Activated CD4-positive, alpha-beta T cell treated with anti-CD3 and anti-CD28 coated beads for 36 hours (primary cell): ENCODE data around the gene WNT7A. TPM values are rescaled to one million over a fixed set of nuclear protein-coding genes. Genes with fewer than 3 reads are reported as not detected.
A peak's percentile ranks its signal among the peaks of the same experiment; 100 is the strongest.

Experiments
- ATAC-seq: fragments of 200-7000 bp; cut with Tn5 transposase; one replicate; pipeline ENCODE4 v1.10.0; 2021; ENCODE audit warnings: mild to moderate bottlenecking, moderate library complexity
- CTCF ChIA-PET: fragments of 350-600 bp; sonication (Branson Sonifier 250); formaldehyde crosslinking; loops from one replicate; lab custom pipeline; 2021; ENCODE audit warnings: antibody characterized with exemption; lab: Charles Lee
- POLR2A ChIA-PET: fragments of 350-600 bp; sonication (Branson Sonifier 250); formaldehyde crosslinking; loops from one replicate; lab custom pipeline; 2021; ENCODE audit warnings: antibody characterized with exemption, inconsistent platforms; lab: Charles Lee
- DNase-seq: peaks from one replicate; pipeline ENCODE4 v3.0.0-alpha.2; 2020
- H3K27ac Mint-ChIP-seq: one replicate; pipeline ENCODE4 v1.8.0; 2021; ENCODE audit warnings: mixed read lengths
- H3K27me3 Mint-ChIP-seq: one replicate; pipeline ENCODE4 v1.8.0; 2021; ENCODE audit warnings: mixed read lengths
- H3K36me3 Mint-ChIP-seq: one replicate; pipeline ENCODE4 v1.8.0; 2021; ENCODE audit warnings: low read depth, mixed read lengths
- H3K4me1 Mint-ChIP-seq: one replicate; pipeline ENCODE4 v1.8.0; 2021; ENCODE audit warnings: mixed read lengths
- H3K4me3 Mint-ChIP-seq: one replicate; pipeline ENCODE4 v1.8.0; 2021; ENCODE audit warnings: mild to moderate bottlenecking, moderate library complexity, mixed read lengths
- H3K9me3 Mint-ChIP-seq: one replicate; pipeline ENCODE4 v1.8.0; 2021; ENCODE audit warnings: low read depth, mixed read lengths
- intact Hi-C, 2 experiments: fragments of 100-400 bp; cut with DNase I in 1 of 2; cut with micrococcal nuclease in 1 of 2; formaldehyde crosslinking; loops; one replicate each; pipeline versions ENCODE4 v1.14.2 to v1.15.1; 2022 to 2024; cut with DNase I, micrococcal nuclease
- total RNA-seq, 2 experiments: library from RNA; stranded (reverse); gene quantifications; one replicate each; pipeline ENCODE4 v1.2.3, GENCODE V29; 2021

The WNT7A gene
- total RNA-seq, 2 experiments from 2014 or later, result 0.11 to 0.39 TPM

DNA sequence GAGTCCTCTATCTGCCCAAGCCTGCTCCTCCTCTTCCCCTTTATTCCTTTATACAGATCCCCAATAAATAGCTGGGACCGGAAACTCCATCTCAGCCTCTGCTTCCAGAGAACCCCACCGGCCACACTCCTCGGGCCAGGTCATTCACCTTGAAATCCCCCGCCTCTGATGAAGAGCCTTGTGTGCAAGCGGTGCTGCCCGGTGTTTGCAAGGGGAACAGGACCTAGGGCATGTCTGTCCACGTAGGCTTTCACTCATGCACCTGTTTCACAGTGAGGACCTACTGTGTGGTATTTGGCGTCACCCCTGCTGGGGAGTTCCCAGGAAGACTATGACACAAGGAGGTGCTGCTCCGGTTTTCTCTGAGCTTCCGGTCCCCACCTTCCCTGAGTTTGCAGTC lies 54.0 kb downstream of the WNT7A start:
- peaks cover 8% of the 10 kb centered on the region for H3K4me1 Mint-ChIP-seq

DNA sequence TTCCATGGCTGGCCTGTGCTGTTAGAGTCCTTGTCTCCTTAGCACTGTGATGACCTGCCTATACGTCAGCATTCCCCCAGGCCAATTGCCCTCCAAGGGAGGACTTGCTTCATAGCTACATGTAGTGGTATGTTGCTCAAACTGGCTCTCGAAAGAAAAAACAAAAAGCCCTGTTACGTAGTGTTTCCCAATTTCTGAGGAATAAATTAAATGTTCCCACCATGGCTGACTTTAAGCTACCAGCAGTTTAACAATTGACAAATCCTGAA lies 54.6 kb downstream of the WNT7A start:
- peaks cover 8% of the 10 kb centered on the region for H3K4me1 Mint-ChIP-seq
- H3K27me3 Mint-ChIP-seq, result no peaks in the 10 kb centered on the region
- DNase-seq (no peak), ATAC-seq (no peak)
- intact Hi-C loops, result no loop called here
- no peak overlapping the region for H3K27ac Mint-ChIP-seq
- H3K4me3 Mint-ChIP-seq, result no peak overlapping the region
- no peaks in the 10 kb centered on the region for H3K9me3 Mint-ChIP-seq
- ChIA-PET CTCF (interaction anchor here (0.9 to 2.5 kb wide), 3 partner anchors 9 to 177 kb away, joined by 3 to 10 read pairs (median 3); no protein-coding TSS in a partner anchor), POLR2A (no interaction called here)
- peaks cover 8% of the 10 kb centered on the region for H3K36me3 Mint-ChIP-seq

More for the DNA sequence above, 54.0 kb downstream of the WNT7A start:
- DNase-seq, result no peak
- H3K27ac Mint-ChIP-seq, result no peak overlapping the region
- ChIA-PET POLR2A (no interaction called here), CTCF (interaction anchor here (0.9 kb wide), 1 partner anchor 178 kb away, joined by 3 read pairs; no protein-coding TSS in a partner anchor)
- ATAC-seq, result no peak
- H3K9me3 Mint-ChIP-seq, result no peaks in the 10 kb centered on the region
- no peak overlapping the region for H3K4me3 Mint-ChIP-seq
- H3K27me3 Mint-ChIP-seq, result no peaks in the 10 kb centered on the region
- H3K36me3 Mint-ChIP-seq, result peaks cover 8% of the 10 kb centered on the region
- intact Hi-C loops, result no loop called here

DNA sequence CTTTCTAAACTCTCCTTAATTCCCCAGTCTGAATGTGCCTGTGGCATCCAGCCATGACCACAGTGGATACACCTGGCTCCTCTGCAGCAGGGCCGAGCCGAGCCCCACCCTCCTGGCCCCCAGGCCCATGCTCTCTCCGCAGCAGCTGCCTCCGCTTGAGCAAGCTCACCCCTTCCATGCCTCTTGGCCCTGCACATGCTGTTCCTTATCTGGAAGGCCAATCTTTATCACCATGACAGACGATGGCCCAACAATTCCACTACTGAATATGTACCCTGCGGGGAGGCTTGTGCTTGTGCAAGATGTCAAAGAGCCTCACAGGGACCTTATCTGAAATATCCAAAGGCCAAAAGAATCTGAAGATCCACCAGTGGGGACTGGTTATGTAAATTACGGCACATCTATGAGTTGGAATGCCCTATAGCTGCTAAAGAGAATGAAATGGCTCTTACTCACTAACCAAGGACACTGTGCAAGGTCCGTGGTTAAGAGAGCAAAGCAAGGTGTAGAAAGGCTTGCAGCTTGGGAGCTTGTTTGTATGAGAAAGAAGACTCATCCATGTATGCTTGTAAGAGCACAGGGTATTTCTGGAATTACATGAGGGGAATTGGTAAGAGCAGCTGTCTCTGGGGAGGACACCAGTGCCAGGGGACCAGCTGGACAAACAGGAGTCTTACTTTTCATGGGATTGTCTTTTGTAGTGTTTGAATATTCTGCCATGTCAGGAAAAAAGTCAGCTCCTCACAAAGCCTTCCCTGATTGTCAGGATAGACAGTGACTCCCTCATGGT lies 55.2 kb downstream of the WNT7A start:
- H3K9me3 Mint-ChIP-seq, result no peaks in the 10 kb centered on the region
- no peak for DNase-seq
- H3K27me3 Mint-ChIP-seq, result no peaks in the 10 kb centered on the region
- peaks cover 8% of the 10 kb centered on the region for H3K4me1 Mint-ChIP-seq
- POLR2A ChIA-PET, result no interaction called here
- no peak for ATAC-seq
- peaks cover 10% of the 10 kb centered on the region for H3K36me3 Mint-ChIP-seq
- H3K27ac Mint-ChIP-seq, result no peak overlapping the region
- H3K4me3 Mint-ChIP-seq, result no peak overlapping the region
- CTCF ChIA-PET, result interaction anchor here (1.0 to 2.5 kb wide), 2 partner anchors 10 to 61 kb away, joined by 3 to 10 read pairs; no protein-coding TSS in a partner anchor
- intact Hi-C loops, result no loop called here

DNA sequence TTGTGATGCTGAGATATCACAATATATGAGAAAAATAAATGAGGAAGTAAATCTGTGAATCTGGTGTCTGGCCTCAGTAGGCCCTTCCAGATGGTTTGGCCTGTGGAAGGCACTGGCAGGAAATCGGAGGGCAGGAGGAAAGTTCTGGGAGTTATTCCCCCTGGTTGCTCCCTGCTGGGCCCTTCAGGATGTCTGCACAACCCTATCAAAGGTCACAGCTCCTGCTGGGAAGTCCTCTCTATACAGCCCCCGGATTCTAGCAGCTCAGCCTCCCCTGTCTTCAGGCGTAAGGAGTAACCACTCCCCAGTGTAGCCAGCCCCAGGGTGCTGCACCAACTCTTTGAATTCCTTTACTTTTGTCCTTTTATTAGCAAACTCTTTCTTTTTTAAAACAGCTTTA lies 56.2 kb downstream of the WNT7A start:
- ChIA-PET CTCF (interaction anchor here (1.4 to 2.5 kb wide), 2 partner anchors 62 to 176 kb away, joined by 3 to 10 read pairs; no protein-coding TSS in a partner anchor), POLR2A (no interaction called here)
- no peaks in the 10 kb centered on the region for H3K27me3 Mint-ChIP-seq

DNA sequence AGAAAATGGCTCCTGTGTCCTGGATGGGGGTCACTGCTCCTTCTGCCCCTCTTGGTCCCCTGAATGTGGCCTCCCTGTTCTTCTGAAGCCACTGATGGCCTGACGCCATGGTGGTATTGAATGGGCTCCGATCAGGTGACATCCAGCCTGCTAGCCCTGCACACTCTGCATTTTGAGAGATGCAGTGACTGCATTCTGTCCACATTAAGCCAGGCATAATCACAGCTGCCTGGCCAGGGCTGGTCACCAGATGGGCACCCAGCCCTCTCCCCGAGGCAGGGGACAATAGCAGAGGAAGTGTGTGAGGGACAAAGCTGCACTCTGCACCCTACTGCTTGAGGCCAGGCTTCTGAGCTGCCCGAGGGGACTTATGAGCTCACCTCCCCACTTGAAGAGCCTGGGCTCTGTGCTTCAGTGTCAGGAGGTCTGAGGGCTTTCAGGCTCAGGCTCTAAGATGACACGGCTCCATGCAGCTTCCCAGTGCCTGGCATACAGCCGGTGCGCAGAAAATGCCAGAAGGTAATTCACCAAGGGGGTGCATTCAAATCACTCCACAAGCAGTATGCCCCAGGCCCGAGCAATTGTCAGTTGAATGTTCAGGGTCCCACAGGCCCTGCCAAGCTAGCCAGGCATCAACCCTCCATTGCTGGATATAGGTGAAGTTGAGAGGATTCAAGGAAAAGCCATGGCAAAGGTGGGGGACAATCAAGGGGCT lies 56.8 kb downstream of the WNT7A start:
- ATAC-seq, result no peak
- intact Hi-C loops, result no loop called here

More for the DNA sequence above, 56.2 kb downstream of the WNT7A start:
- Mint-ChIP-seq H3K4me3 (no peak overlapping the region), H3K36me3 (peaks cover 16% of the 10 kb centered on the region), H3K4me1 (peaks cover 8% of the 10 kb centered on the region), H3K9me3 (no peaks in the 10 kb centered on the region), H3K27ac (no peak overlapping the region)
- intact Hi-C loops, result no loop called here
- no peak for DNase-seq
- no peak for ATAC-seq

DNA sequence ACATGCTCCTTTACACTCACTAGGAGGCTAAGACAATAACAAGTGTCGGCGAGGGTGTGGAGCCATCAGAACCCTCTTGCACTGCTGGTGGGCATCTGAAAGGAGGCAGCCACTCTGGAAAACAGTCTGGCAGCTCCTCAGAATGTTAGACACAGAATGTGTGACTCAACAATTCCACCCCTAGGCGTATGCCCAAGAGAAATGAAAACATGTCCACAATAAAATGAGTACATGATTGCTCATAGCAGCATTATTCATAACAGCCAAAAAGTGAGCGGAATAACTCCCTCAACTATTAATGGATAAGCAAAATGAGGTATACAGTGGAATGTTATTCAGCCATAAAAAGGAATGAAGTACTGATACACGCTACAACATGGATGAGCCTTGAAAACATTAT lies 57.8 kb downstream of the WNT7A start:
- CTCF ChIA-PET, result no interaction called here
- Mint-ChIP-seq H3K27ac (peak overlapping the region; percentile 39), H3K4me1 (peaks cover 8% of the 10 kb centered on the region), H3K4me3 (no peak overlapping the region), H3K36me3 (peaks cover 29% of the 10 kb centered on the region), H3K27me3 (no peaks in the 10 kb centered on the region), H3K9me3 (peaks cover 8% of the 10 kb centered on the region)
- POLR2A ChIA-PET, result no interaction called here
- ATAC-seq (peak; percentile 74), DNase-seq (peak; percentile 37)
- intact Hi-C loops, result no loop called here

More for the DNA sequence above, 56.8 kb downstream of the WNT7A start:
- Mint-ChIP-seq H3K4me3 (no peak overlapping the region), H3K4me1 (peaks cover 8% of the 10 kb centered on the region), H3K36me3 (peaks cover 19% of the 10 kb centered on the region), H3K27ac (no peak overlapping the region), H3K27me3 (no peaks in the 10 kb centered on the region), H3K9me3 (peaks cover 2% of the 10 kb centered on the region)
- no peak for DNase-seq
- POLR2A ChIA-PET, result no interaction called here
- CTCF ChIA-PET, result interaction anchor here (1.4 to 2.5 kb wide), 2 partner anchors 63 to 175 kb away, joined by 3 to 10 read pairs; no protein-coding TSS in a partner anchor

DNA sequence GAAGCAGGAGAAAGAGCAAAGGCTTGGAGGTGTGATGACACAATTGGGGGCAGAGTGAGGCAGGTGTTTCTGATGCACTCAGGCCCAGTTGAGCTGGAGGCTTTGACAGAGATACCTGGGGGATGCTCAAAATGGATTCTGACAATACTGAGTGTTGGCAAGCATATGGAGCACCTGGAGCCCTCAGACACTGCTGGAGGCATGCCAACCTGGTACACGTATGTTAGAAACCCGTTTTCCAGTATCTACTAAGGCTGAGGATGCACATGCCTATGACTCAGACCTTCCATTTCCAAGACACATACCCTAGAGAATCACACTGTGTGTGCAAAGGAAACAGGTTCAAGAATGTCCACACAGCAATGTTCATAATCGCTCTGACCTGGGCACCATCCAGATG lies 58.7 kb downstream of the WNT7A start:
- Mint-ChIP-seq H3K4me1 (peaks cover 8% of the 10 kb centered on the region), H3K4me3 (no peak overlapping the region), H3K27ac (peak overlapping the region; percentile 39), H3K27me3 (no peaks in the 10 kb centered on the region), H3K36me3 (peaks cover 37% of the 10 kb centered on the region), H3K9me3 (peaks cover 12% of the 10 kb centered on the region)
- CTCF ChIA-PET, result no interaction called here
- intact Hi-C loops, result no loop called here
- DNase-seq, result peak; percentile 10
- ATAC-seq, result no peak
- POLR2A ChIA-PET, result no interaction called here

DNA sequence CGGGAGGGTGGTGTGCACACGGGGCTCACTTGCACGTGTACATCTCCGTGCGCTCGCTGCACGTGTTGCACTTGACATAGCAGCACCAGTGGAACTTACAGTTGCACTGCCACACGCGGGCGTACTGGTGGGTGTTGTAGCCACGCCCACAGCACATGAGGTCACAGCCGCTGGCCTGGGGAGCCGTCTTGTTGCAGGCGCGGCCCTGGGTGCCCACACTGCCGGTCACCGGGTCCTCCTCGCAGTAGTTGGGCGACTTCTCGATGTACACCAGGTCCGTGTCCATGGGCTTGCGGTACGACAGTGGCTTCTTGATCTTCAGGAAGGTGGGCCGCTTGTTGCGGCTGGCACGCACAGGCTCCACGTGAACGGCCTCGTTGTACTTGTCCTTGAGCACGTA lies 61.0 kb downstream of the WNT7A start:
- ChIA-PET POLR2A (no interaction called here), CTCF (no interaction called here)
- H3K9me3 Mint-ChIP-seq, result peaks cover 21% of the 10 kb centered on the region
- intact Hi-C loops, result no loop called here
- ATAC-seq (no peak), DNase-seq (no peak)
- H3K4me1 Mint-ChIP-seq, result peaks cover 8% of the 10 kb centered on the region
- H3K4me3 Mint-ChIP-seq, result no peak overlapping the region
- no peaks in the 10 kb centered on the region for H3K27me3 Mint-ChIP-seq
- no peak overlapping the region for H3K27ac Mint-ChIP-seq
- peaks cover 49% of the 10 kb centered on the region for H3K36me3 Mint-ChIP-seq

DNA sequence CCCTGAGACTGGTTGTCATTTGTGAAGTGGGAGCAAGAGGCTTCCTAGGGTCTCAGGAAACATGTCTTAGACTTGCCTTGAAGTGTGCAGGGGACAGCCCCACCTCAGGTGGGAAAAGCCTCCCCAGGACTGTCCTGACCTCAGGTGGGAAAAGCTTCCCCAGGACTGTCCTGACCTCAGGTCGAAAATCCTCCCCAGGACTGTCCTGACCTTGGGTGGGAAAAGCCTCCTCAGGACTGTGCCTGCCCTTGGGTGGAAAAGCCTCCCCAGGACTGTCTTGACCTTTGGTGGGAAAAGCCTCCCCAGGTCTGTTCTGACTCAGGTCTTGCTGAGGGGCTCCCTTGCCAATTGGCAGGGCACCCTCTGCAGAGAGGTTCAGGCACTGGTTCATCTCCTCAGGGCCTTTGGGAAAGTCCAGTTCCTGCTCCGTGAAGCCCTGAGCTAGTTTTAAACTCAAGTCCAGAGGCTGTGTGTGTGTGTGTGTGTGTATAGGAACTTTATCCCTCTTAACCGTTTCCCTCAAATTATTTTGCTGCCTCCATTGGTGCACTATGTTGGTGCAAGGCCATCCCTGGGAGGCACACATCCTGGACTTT lies 64.7 kb downstream of the WNT7A start:
- Mint-ChIP-seq H3K4me1 (no peaks in the 10 kb centered on the region), H3K27me3 (no peaks in the 10 kb centered on the region), H3K27ac (no peak overlapping the region), H3K36me3 (peaks cover 43% of the 10 kb centered on the region), H3K4me3 (no peak overlapping the region), H3K9me3 (peaks cover 21% of the 10 kb centered on the region)
- ATAC-seq (no peak), DNase-seq (no peak)
- ChIA-PET CTCF (no interaction called here), POLR2A (no interaction called here)
- intact Hi-C loops, result no loop called here

DNA sequence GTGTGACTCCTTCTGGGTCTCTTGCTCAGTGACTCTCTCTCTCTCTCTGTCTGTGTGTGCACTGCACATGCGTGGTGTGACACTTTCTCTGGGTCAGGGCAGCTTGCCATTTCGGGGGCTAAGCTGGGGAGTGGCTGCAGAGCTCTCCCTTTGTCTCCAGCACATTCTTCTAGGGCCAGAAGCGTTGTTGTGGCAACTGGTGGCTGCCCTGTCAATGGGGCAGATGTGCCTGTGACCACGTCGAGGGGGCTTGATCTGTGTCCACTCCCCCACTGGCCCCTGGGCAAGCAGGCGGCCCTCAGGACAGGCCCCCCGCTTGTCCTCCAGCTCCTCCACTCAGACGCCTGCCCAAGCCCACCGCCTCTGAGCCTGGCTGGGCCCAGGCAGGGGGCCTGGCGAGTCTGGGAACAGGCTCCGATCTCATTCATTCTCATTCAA lies 67.8 kb downstream of the WNT7A start:
- no peak for ATAC-seq
- no peak overlapping the region for H3K4me3 Mint-ChIP-seq
- peaks cover 2% of the 10 kb centered on the region for H3K27me3 Mint-ChIP-seq
- no peak for DNase-seq
- H3K4me1 Mint-ChIP-seq, result no peaks in the 10 kb centered on the region
- H3K9me3 Mint-ChIP-seq, result peaks cover 16% of the 10 kb centered on the region
- intact Hi-C loops, result no loop called here
- ChIA-PET CTCF (no interaction called here), POLR2A (no interaction called here)
- no peak overlapping the region for H3K27ac Mint-ChIP-seq
- peaks cover 23% of the 10 kb centered on the region for H3K36me3 Mint-ChIP-seq

DNA sequence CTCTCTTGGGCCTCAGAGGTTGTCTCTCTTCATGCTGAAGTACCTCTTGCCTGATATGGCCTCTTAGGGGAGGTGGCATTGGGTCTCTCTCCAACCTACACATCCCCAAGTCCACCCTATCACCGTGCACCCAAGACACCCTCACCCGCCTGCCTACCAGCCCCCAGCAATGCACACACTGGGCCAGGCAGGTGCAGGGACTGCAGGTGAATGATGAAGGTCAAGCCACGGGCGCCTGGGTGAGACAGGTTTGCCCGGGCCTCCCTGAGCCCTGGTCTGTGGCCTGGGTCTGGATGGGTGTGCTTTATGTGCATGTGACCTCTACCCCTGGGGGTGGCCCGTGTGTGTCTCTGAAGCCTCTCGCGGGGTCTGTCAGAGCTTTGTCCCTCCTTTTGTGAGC lies 68.3 kb downstream of the WNT7A start:
- intact Hi-C loops, result no loop called here
- H3K4me1 Mint-ChIP-seq, result no peaks in the 10 kb centered on the region
- CTCF ChIA-PET, result no interaction called here
- peaks cover 19% of the 10 kb centered on the region for H3K36me3 Mint-ChIP-seq
- POLR2A ChIA-PET, result no interaction called here
- DNase-seq, result no peak
- H3K4me3 Mint-ChIP-seq, result no peak overlapping the region
- H3K27me3 Mint-ChIP-seq, result peaks cover 2% of the 10 kb centered on the region
- H3K27ac Mint-ChIP-seq, result no peak overlapping the region
- no peak for ATAC-seq
- H3K9me3 Mint-ChIP-seq, result peaks cover 13% of the 10 kb centered on the region
